AG04450 (cell line): ENCODE measurements around the gene NOA1. TPM values are rescaled to one million over a fixed set of nuclear protein-coding genes. Genes with fewer than 3 reads are reported as not detected.

Experiments used
- CTCF ChIA-PET: fragments of 300-600, 350-600 bp; formaldehyde crosslinking; extraction: SDS; loops from one replicate; lab custom pipeline; 2022; ENCODE audit warnings: antibody characterized with exemption, inconsistent platforms; lab: Charles Lee
- POLR2A ChIA-PET: fragments of 350-600 bp; formaldehyde crosslinking; extraction: SDS; loops from one replicate; lab custom pipeline; 2021; ENCODE audit warnings: antibody characterized with exemption, inconsistent platforms; lab: Yijun Ruan, JAX
- DNase-seq: peaks from one replicate; pipeline ENCODE4 v3.0.0-alpha.2; 2011; ENCODE audit warnings: low read depth, low spot score
- H3K27ac ChIP-seq: one replicate; pipeline ENCODE4 v1.5.1; 2012; ENCODE audit warnings: low read depth, low read length, control low read depth
- H3K27me3 ChIP-seq: one replicate; pipeline ENCODE4 v1.6.0; 2012; ENCODE audit warnings: low read length; ENCODE audit not compliant: control insufficient read depth, insufficient read depth
- H3K4me3 ChIP-seq: 2 replicates; pipeline ENCODE4 v1.5.1; 2011; ENCODE audit warnings: mild to moderate bottlenecking, low read depth, low read length, control low read depth
- H3K9me3 ChIP-seq: 2 replicates; pipeline ENCODE4 v1.5.1; 2012; ENCODE audit warnings: low read length; ENCODE audit not compliant: control insufficient read depth, insufficient read depth
- CTCF ChIP-seq: IDR thresholded peaks from 2 replicates; pipeline ENCODE4 v1.5.1; 2011; ENCODE audit warnings: low read depth, low read length, control low read depth, inconsistent platforms
- polyA plus RNA-seq: library from polyadenylated mRNA; depleted of rRNA; stranded (reverse); fragments of >200 nt; gene quantifications from 2 replicates; pipeline ENCODE4 v1.2.3, GENCODE V29; 2011

NOA1 gene
- polyA plus RNA-seq, 1 experiment = 17.8 TPM

- no peaks in the 10 kb centered on the region for H3K27me3 ChIP-seq
- H3K4me3 ChIP-seq = no peak overlapping the region
- H3K27ac ChIP-seq = no peak overlapping the region
- CTCF ChIA-PET = interaction anchor here (0.7 kb wide), 1 partner anchor 70 kb away, joined by 3 read pairs; no protein-coding TSS in a partner anchor
- no peak for TF ChIP-seq CTCF
- POLR2A ChIA-PET = interaction anchor here (0.7 kb wide), 1 partner anchor 67 kb away, joined by 3 read pairs; no protein-coding TSS in a partner anchor
- H3K9me3 ChIP-seq = no peaks in the 10 kb centered on the region
- DNase-seq = no peak
Observed at GRCh38 chr4:57013543-57014120, 36.2 kb upstream of the NOA1 start.

- Histone ChIP-seq H3K27me3 (no peaks in the 10 kb centered on the region), H3K27ac (no peak overlapping the region), H3K4me3 (no peak overlapping the region), H3K9me3 (no peaks in the 10 kb centered on the region)
- ChIA-PET CTCF (no interaction called here), POLR2A (no interaction called here)
- no peak for DNase-seq
- no peak for TF ChIP-seq CTCF
Observed at GRCh38 chr4:56999751-57000150, 22.3 kb upstream of the NOA1 start.

GRCh38 chr4:56995525-56995924 is 18.1 kb upstream of the NOA1 start:
- TF ChIP-seq CTCF = no peak
- Histone ChIP-seq H3K27ac (peak overlapping the region; percentile 71), H3K9me3 (no peaks in the 10 kb centered on the region), H3K4me3 (no peak overlapping the region), H3K27me3 (no peaks in the 10 kb centered on the region)
- ChIA-PET CTCF (interaction anchor here (1.5 kb wide), 1 partner anchor 168 kb away, joined by 11 read pairs; no protein-coding TSS in a partner anchor), POLR2A (interaction anchor here (0.6 to 1.3 kb wide), 2 partner anchors 17 to 538 kb away, joined by 3 to 5 read pairs; partner anchors contain the start of genes NOA1 and POLR2B)
- peak; percentile 87 for DNase-seq

GRCh38 chr4:56990109-56990905 is 12.9 kb upstream of the NOA1 start:
- CTCF ChIA-PET = no interaction called here
- Histone ChIP-seq H3K27me3 (no peaks in the 10 kb centered on the region), H3K9me3 (no peaks in the 10 kb centered on the region), H3K4me3 (no peak overlapping the region), H3K27ac (no peak overlapping the region)
- TF ChIP-seq CTCF = no peak
- DNase-seq = no peak
- POLR2A ChIA-PET = no interaction called here

GRCh38 chr4:56986952-56987351 is 9.5 kb upstream of the NOA1 start:
- Histone ChIP-seq H3K4me3 (no peak overlapping the region), H3K27me3 (no peaks in the 10 kb centered on the region), H3K27ac (no peak overlapping the region), H3K9me3 (no peaks in the 10 kb centered on the region)
- ChIA-PET POLR2A (no interaction called here), CTCF (no interaction called here)
- TF ChIP-seq CTCF = no peak
- no peak for DNase-seq
